ENCODE data around the gene BICC1. TPM values are rescaled to one million over a fixed set of nuclear protein-coding genes. Genes with fewer than 3 reads are reported as not detected.

Gene BICC1
- total RNA-seq, 1 experiment from 2014 or later: 7.9 TPM

DNA sequence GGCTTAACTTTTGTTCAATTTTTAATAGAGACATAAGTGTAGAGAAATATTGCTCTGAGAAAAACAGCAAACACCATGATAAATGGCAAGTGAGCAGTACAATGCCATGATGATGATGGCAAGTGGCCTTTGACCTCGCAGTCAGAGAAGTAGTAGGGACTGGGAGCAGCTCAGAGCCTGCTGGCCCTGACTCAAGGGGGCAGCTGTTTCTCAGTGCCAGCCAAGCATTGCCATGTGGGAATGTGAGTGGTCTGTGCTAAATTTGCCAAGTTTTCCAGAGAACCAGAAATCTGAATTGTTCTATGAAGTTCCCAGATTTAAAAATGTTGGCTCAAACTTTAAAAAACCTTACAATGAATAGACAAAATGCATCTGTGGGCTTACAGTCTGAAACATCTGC is 187.9 kb downstream of the BICC1 start:
- no peak for DNase-seq (ENCODE audit: low read depth)

DNA sequence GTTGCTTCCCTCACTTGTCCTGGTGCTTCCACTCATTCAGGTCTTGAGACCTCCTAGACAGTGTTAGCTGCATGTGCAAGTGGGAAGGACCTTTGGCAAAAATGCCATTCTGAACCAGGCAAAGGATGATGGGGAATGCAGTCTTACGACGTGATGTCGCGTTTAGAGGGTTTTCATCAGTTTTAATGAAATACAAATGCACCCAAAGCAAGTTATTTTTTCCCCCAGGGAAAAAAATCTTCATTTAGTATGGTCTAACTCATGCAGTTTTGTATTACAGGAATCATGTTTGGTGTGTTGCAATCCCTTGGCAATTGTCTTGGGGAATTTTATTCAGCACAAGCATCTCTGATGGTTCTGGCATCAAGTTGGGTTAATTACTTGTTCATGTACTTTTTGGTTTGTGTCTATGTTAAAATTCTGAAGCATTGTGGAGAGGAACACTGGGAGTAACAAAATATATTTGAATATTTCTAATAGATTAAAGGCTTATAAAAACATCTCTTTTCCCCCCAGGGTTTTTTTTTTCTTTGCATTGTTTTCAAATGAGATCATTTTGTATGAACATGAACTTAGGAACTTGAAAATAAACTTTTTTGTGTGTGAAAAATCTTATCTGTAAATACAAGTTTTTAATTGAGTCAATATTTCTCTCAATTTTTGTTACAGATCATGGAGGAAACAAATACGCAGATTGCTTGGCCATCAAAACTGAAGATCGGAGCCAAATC is 188.9 kb downstream of the BICC1 start:
- DNase-seq (ENCODE audit: low read depth): no peak

DNA sequence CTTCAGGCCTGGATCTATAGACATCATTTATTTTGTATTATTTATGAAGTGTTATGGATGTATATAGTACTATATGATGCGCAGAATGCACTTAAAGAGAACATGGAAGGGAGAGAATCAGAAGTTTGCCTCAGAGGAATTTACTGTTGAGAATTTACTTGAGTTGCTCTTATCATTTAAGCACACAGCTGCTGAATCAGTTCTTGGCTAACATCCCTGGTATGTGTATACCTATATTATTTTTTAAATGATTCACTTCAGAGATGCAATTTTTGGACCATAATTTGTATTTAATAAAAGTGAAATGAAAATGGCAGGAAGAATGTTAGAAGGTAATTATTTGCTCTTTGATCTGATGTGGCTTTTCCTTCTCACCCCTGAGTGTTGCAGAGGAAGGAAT is 191.6 kb downstream of the BICC1 start:
- DNase-seq (ENCODE audit: low read depth): no peak

DNA sequence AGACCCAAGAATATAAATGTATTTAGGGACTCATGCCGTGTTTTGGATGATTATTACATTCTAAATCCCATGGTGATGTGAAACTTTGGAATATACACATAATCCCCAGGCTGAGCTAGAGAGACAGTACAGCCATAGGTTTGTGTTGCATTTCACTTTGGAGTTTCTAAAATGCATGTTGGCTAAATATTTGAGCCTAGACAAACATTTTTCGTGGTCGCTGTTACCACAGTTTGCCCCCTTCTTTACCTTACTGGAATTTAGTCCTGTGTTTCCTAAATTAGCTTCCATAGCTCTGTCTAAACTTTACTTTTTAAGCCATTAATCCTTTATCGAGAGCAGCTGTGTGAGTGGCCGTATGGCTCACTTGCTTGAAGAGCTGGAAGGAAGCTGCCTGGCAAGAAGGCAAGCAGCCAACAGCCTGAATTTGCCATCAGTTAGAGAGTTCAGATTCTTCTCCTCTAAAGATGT is 192.0 kb downstream of the BICC1 start:
- DNase-seq (ENCODE audit: low read depth): no peak

DNA sequence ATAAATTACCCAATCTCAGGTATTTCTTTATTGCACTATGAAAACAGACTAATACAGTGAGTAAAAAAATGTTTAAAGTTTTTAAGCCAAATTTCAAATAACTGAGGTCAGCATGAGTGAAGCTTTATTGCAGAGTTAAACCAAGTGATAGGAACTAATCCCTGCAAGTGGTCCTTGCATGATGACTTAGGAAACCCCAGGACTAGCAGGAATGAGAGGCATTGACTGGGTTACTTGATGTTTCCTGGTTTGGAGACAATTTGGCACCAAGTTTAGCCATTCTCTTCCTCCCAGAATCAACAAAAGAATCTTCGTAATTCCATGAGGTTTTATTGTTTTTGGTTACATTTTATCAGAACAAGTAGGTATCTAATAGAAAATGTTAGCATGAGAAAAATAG is 194.2 kb downstream of the BICC1 start:
- DNase-seq (ENCODE audit: low read depth): no peak

DNA sequence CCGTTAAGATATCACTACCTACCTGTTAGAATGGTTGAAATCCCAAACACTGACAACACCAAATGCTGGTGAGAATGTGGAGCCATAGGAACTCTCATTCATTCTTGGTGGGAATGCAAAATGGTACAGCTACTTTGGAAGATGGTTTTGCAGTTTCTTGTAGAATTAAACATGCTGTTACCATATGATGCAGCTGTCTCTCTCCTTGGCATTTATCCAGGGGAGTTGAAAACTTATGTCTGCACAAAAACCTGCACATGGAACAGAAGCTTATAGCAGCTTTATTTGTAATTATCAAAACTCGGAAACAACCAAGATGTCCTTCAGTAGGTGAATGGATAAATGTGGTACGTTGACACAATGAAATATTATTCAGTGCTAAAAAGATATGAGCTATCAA is 199.5 kb downstream of the BICC1 start:
- DNase-seq (ENCODE audit: low read depth): no peak

DNA sequence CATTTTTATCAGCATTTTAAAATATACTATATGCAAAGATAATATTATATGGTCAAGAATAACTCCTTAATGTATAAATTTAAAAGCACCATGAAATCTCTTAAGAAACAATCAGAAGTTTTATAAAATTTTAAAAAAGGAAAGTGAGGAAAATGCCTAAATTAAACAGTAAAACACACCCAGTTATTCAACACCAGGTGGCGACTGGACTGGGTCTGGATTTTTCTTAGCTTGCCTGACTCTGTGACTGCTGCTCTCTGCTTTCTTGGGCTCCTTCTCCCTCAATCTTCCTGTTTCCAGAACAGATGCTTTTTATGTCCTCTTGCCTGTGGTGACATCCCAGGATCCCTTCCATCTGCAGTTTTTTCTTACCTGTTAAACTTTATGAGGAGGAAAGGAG is 200.3 kb downstream of the BICC1 start:
- no peak for DNase-seq (ENCODE audit: low read depth)

DNA sequence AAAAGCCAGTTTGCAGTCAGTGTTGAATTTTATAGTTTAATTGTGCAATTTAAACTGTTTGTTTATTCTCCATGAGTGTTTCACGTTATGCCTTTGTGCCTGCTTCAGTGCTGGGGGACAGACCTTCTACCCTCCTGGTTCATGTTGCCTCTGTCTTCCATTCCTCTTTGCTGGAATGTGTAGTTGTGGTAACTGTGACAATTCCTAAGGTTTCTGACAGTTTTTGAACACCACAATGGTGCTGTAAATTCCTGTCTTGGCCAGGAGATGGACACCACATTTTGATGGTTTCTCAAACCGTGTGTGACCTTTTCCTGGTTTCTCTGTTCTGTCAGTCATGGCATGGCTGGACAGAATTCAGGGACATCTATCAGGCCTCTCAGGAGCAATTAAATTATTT is 201.7 kb downstream of the BICC1 start:
- no peak for DNase-seq (ENCODE audit: low read depth)

DNA sequence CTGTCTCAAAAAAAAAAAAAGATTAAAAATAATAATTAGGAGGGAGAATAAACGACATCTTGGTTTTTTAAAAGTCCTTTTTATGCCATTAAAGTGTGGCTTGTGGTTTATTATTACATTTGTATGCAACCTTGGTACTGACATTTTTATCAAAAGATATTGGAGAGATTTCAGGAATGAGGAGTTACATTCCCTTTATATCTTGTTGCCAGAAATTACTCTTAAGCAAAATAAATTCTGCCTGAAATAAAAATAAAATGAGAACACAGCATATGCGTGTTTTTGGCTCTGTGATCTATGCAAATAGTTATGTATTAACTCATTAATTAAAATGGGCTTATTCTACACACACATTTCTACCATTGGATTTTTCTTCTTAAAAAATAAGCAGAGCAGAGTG is 202.4 kb downstream of the BICC1 start:
- DNase-seq (ENCODE audit: low read depth): no peak

DNA sequence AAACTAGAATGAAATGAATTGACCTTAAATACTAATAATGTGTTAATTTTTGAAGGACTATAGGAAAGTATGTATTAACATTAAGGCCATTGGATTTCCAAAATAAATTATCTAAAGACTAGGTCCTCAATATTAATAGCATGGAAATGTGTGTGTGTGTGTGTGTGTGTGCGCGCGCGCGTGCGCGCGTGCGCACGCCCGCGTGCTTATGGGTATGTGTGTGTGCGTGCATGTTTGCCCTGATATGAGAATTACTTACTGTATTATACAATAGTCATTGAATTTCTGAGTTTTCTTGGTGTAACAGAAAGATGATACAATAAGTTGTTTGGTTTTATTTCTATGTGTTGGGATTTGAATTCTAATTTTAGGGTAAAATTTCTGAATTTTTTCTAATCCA is 205.9 kb downstream of the BICC1 start:
- DNase-seq (ENCODE audit: low read depth): no peak

DNA sequence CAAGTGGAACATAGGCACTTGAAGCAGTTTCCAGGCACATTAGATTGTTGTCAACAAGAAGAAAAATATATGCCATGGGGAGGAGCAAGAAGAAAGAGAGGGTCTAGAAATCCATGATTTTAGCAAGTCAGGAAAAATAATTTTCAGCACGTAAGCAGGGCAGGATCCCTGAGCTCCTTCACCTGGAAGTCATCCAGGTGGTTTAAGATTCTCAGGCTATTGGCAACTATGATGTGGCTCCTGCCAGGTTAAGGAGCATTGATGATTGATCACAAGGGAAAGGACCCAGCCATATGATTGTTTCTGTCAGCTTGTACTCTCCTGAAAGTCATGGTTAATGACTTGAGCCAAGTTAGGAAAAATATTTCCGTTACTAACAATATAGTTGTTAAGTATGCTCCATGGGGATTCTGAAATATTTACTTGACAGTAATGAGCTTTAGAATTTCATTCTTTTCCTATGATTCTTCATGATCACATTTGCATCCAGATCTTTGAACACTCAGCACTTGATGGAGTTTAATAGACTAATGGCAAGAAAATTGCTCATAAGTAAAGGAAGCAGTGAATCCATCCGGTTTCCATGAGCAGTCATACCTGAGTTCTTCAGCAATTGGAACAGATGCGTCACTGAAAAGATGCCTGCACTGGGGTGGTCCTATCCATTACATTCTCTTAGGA is 209.1 kb downstream of the BICC1 start:
- no peak for DNase-seq (ENCODE audit: low read depth)

DNA sequence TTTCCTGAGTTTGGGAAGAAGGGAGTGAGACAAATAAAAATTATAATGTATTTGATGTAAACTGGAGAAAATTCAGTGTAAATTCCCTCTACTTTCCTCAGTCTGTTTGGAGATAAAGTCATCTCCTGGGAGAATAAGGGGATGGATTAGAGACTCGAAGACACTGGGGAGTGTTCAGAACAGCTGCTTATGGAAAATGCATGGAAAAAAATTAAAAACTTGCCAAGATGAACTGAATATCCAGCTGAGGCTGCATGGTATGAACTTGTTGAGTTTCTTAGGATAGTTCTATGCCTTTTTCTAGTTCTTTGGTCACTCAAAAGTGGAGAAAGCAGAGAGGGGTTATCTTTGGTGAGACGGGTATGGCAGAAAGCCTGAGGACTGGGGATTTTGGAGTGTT is 210.5 kb downstream of the BICC1 start:
- DNase-seq (ENCODE audit: low read depth): no peak

DNA sequence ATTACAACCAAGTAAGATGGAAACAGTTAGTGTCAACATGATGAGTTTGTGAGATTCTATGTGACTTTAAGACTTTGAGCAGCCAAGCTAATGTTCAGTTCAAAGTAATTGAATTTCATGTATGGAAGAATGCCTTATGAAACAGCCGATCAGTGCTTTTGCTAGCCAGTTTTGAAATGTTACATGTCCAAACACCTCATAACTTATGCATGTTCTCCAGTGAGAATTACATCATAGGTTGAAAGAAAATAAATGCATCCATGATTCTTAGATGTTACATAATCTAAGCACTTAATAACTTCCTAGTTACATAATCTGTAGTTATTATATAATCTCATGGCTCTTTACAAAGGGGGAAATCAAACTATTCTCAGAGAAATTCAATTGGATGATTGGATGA is 211.3 kb downstream of the BICC1 start:
- no peak for DNase-seq (ENCODE audit: low read depth)

DNA sequence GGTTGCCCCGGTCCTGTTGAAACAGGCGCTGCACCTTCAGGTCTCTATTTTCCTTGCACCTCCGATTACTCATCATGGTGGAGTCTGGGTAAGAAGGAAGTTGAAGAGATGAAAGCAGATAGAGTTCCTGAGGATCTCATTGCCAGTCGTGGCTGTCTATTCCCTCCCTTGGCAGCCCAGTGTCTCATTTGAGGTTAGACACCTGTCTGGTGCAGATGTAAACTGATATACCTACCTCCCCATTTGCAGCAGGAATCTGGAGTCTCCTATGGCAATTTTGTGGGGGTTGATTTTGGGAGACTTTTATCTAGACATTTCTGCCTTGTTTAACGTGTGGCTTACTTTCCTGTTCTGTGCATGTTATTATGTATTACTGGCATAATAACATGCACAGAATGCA is 212.1 kb downstream of the BICC1 start:
- DNase-seq (ENCODE audit: low read depth): no peak

DNA sequence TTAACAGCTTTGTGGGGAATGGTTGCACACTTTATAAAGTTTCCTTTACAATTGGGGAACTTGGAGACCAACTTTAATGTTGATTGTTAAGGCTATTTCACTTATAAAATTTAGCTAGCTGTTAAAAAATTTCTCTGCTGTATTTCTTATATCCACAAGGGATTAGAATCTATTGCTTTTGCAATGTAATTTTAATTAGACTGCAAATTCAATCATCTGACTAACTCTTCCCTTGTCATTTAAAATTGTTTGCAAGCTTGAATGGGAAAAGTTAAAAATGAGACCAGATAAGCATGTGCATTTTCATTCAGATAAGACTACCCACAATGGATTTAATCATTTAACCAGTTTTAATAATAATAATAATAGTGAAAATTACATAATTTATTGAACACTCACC is 213.2 kb downstream of the BICC1 start:
- DNase-seq (ENCODE audit: low read depth): no peak

DNA sequence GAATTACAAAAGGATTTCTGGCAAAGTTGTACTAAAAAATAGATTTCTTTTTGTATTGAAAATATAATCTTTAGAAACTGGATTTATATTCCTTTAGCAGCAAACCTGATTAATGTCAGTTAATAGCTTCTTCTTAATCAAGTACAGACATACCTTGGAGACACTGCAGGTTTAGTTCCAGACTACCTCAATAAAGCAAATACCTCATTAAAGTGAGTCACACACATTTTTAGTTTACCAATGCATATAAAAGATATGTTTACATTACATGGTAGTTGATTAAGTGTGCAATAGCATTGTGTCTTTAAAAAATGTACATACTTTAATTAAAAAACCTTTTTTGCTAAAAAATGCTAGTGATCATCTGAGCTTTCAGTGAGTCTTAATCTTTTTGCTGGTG is 215.0 kb downstream of the BICC1 start:
- no peak for DNase-seq (ENCODE audit: low read depth)

DNA sequence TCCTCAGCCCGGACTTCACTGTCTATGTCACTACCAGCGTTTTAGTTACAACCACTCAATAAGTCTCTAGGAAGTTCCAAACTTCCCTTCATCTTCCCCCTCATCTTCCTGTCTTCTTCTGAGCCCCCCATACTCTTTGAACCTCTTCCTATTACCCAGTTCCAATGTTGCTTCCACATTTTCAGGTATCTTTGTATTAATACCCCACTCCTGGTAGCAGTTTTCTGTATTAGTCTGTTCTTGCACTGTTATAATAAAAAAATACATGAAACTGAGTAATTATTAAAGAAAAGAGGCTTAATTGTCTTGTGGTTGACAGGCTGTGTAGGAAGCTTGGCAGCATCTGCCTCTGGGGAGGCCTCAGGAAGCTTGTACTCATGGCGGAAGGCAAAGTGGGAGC is 218.6 kb downstream of the BICC1 start:
- no peak for DNase-seq (ENCODE audit: low read depth)

DNA sequence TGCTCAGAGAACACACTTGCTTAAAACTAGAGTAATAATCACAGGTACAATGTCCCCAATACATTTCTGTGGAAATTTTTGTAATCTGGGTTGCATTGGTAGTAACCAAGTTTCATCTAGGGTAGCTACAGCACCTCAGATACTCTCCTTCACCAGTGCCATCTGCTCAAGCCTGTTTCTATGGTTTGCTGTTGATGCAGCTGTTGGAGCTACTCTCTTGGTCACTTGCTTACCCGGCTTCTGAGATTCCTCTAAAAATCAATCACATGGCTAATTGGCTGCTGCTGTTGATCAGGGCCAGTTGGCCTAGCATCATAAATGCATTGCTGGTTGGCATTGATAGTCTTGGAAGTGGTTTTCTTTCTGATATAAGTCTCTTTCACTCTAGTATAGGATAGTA is 220.8 kb downstream of the BICC1 start:
- DNase-seq (ENCODE audit: low read depth): no peak

DNA sequence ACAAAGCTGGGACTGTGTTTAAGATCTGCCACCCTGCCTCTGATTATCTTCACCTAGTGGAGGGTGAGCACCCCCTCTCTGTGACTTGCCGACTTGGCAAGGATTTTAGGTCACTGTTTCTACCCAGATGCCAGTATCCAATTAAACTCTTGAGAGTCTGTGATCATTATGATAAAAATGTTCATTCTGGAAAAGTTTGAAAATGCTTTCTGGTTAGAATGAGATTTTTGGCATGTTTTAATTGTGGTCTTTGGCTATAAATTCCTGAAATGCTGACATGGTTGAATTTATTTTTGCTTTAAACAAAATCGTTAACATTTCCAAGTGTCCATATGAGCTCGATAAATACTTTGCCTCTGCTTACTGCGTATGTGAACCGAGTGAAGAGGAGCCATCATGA is 221.4 kb downstream of the BICC1 start:
- DNase-seq (ENCODE audit: low read depth): no peak

DNA sequence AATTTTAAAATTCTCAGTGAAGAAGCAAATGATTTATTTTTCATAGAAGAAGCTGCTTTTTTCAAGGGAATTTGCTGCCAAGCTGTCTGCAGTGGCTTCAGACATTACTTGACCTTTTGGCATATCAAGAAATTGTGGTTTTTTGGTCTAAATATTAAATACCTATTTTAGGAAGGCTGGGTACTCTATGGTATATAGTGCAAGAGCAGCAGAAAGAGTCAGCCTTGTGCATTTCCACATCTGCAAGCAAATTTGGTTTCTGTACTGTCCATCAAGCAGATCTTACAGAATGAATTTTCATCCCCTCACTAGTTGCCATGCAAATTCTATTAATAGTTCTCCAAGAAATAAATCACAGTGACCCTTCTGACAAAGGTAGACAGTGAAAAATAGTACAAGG is 222.0 kb downstream of the BICC1 start:
- DNase-seq (ENCODE audit: low read depth): no peak

DNA sequence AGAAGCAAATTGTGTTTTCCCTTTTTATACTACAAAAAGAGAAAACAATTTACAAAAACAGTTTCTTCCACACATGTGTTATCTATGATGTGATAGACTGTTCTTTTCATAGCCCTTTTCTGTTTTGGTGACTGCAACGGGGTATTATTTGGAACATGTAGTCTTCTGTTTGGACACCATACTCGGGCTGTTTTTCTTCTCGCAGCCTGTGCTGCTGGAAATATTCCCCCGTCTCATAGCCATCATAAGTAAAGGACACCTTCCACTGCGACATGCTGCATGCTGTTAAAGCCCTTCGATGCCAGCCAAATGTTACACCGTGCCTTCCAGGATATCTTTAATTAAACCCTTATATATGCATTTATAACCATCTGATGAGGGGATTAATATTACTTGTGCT is 222.4 kb downstream of the BICC1 start:
- no peak for DNase-seq (ENCODE audit: low read depth)

DNA sequence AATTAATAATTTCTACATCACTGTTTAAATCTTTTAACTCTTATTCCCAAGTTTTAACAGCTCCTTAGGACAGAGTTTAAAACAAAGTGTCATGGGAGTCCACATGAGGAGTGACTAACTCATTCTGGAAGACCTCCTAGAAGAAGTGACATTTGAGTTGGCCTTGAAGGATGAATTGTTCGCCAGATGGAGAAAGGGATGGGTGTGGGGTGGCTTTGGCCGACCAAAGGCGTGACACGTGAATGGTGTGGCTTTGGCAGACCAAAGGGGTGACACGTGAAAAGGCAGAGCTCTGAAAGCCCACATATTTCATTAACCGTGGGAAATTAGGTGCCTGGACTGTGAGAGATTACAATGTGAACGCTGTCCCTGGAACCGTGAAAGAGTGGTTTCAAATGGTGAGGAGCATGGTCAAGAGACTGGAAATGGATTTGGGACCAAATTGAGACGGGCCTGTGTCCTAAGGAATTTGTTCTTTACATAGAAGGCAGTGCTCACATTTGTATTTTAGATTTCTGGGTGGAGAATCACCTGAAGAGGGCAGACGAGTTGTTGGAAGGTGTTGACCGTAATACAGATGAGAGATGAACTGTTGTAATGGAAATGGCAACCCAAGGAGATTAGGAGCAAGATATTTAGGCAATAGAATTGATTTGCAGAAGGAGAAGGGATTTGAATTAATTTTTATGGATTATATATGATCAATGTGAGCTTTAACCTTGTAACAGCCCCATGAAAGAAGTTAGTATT is 228.1 kb downstream of the BICC1 start:
- no peak for DNase-seq (ENCODE audit: low read depth)

DNA sequence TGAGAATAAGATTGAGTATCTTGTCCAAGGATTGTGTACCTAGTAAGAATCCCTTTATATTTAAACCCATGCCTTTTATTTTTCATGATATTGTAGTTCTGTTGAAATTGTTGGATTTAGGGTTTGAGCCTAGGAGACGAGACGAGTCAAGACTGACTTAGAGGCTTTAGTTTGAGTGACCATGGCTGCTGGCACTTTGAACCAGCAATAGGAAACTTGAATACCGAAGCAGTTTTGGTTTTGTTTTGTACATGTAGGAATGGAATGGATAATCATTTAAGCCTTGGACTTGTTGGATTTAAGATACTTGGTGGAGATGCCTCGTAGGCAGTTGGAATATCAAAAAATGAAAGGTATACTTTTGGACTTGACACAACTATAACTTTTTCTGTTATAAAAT is 229.0 kb downstream of the BICC1 start:
- DNase-seq (ENCODE audit: low read depth): no peak

All from HT1080 (cell line).